ENCODE data around the gene ATG12. TPM values are rescaled to one million over a fixed set of nuclear protein-coding genes. Genes with fewer than 3 reads are reported as not detected.

The ATG12 gene
- total RNA-seq, 2 donors from 2014 or later = 32.6 to 89.8 TPM

- Histone ChIP-seq H3K27me3 (replicated peaks; ENCODE audit: insufficient read depth) (no peaks in the 10 kb centered on the region), H3K36me3 (no peaks in the 10 kb centered on the region), H3K27ac (peak overlapping the region in 1 of 2 donors; percentile 35), H3K9me3 (no peaks in the 10 kb centered on the region), H3K4me1 (ENCODE audit: control insufficient read depth in 1 of 2, low read depth in 2 of 2) (peaks cover 28 to 44% of the 10 kb centered on the region in 2 donors), H3K4me3 (no peak overlapping the region)
- no peak for ATAC-seq (ENCODE audit: insufficient number of reproducible peaks, low FRiP score, low read depth)
- TF ChIP-seq CTCF (IDR thresholded peaks at IDR 0.05) = no peak
- DNase-seq (ENCODE audit: low spot score) = no peak
Measured at GRCh38 chr5:115858396-115858795, 17.0 kb upstream of the ATG12 start.

DNA sequence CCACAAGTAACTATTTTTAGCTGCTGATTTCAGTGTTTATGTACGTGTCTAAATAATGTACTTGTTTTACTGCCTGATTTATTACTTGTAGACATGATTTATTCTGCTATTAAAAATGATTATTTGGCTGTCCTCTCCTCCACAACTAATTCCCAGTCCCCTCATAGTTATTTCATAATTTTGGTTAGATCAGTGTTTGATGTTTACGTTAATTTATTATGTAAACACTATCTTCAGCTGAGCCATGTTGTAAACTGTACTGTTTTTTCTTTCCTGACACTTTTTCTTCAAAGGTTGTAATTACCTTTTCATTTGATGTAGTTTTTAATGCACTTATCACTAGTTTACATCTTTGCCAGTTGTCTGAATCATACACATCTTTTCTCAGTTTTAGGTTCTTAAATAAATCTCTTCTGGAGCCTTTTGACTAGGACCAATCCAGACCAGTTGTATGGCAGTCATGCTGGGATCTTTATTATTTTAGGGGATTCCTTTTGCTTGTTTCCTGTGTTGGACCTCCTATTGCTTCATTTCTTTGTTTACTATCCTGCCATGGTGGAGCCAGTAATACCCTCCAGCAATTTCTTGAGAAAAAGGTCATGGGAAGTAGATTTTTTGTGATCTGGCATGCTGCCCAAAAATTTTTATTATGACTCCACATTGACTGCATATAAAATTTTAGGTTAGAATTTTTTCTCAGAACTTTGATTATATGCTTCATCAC is 16.4 kb upstream of the ATG12 start:
- ATAC-seq (ENCODE audit: insufficient number of reproducible peaks, low FRiP score, low read depth) (no peak), DNase-seq (ENCODE audit: low spot score) (no peak)
- TF ChIP-seq CTCF (IDR thresholded peaks at IDR 0.05) = no peak
- H3K9me3 ChIP-seq = no peaks in the 10 kb centered on the region
- peak overlapping the region in 1 of 2 donors; percentile 35 for H3K27ac ChIP-seq
- no peaks in the 10 kb centered on the region for H3K36me3 ChIP-seq
- H3K4me1 ChIP-seq (ENCODE audit: control insufficient read depth in 1 of 2, low read depth in 2 of 2) = peaks cover 28 to 44% of the 10 kb centered on the region in 2 donors
- H3K4me3 ChIP-seq = peak overlapping the region; percentile 30
- no peaks in the 10 kb centered on the region for H3K27me3 ChIP-seq (replicated peaks; ENCODE audit: insufficient read depth)

GRCh38 chr5:115857057-115857479 is 15.7 kb upstream of the ATG12 start:
- Histone ChIP-seq H3K9me3 (no peaks in the 10 kb centered on the region), H3K36me3 (no peaks in the 10 kb centered on the region), H3K4me1 (ENCODE audit: control insufficient read depth in 1 of 2, low read depth in 2 of 2) (peaks cover 29 to 48% of the 10 kb centered on the region in 2 donors), H3K4me3 (peak overlapping the region; percentile 30), H3K27me3 (replicated peaks; ENCODE audit: insufficient read depth) (no peaks in the 10 kb centered on the region), H3K27ac (peak overlapping the region; percentile 15 to 20)
- DNase-seq (ENCODE audit: low spot score) = no peak
- no peak for TF ChIP-seq CTCF (IDR thresholded peaks at IDR 0.05)
- no peak for ATAC-seq (ENCODE audit: insufficient number of reproducible peaks, low FRiP score, low read depth)

DNA sequence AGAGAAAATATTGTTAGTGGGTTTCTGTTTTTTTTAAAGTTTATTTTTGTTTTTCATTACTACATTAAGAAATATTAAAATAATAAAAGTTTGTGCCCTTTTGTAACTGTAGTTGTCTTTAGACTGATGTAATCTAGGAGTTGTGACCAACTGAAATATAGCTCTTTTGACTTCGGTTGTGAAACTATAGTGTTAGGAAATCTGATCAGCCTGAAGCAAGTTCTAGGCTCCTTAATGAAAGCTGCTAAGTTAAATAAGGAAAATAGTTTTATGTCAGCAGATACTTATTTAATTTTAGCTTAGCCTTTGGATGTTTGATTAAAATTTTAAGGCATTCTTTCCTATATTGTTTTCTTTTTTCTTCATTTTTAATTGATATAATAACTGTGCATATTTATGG is 14.6 kb upstream of the ATG12 start:
- no peak for TF ChIP-seq CTCF (IDR thresholded peaks at IDR 0.05)
- no peaks in the 10 kb centered on the region for H3K27me3 ChIP-seq (replicated peaks; ENCODE audit: insufficient read depth)
- ATAC-seq (ENCODE audit: insufficient number of reproducible peaks, low FRiP score, low read depth) = no peak
- peaks cover 31 to 56% of the 10 kb centered on the region in 2 donors for H3K4me1 ChIP-seq (ENCODE audit: control insufficient read depth in 1 of 2, low read depth in 2 of 2)
- peak overlapping the region in 1 of 2 donors; percentile 20 for H3K27ac ChIP-seq
- no peak for DNase-seq (ENCODE audit: low spot score)
- no peaks in the 10 kb centered on the region for H3K36me3 ChIP-seq
- no peaks in the 10 kb centered on the region for H3K9me3 ChIP-seq
- H3K4me3 ChIP-seq = no peak overlapping the region

DNA sequence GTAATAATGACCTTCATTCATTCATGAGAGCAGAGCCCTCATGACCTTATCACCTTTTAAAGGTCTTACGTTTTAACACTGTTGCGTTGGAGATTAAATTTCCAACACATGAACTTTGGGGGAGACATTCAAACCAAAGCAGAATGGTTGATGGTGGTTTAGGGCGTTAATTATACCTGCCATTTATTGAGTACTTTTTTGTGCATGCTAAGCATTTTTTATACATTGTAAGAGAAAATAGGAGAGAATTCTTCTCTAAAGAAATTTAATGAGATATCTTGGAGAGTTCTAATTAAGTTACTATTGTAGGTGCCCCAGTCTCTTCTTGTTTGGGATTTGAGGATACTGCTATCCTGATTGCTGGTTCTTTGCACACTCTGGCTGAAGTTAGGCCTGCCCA is 12.8 kb upstream of the ATG12 start:
- DNase-seq (ENCODE audit: low spot score) (no peak), ATAC-seq (ENCODE audit: insufficient number of reproducible peaks, low FRiP score, low read depth) (no peak)
- Histone ChIP-seq H3K4me1 (ENCODE audit: control insufficient read depth in 1 of 2, low read depth in 2 of 2) (peaks cover 32 to 57% of the 10 kb centered on the region in 2 donors), H3K4me3 (no peak overlapping the region), H3K27ac (no peak overlapping the region), H3K9me3 (no peaks in the 10 kb centered on the region), H3K36me3 (no peaks in the 10 kb centered on the region), H3K27me3 (replicated peaks; ENCODE audit: insufficient read depth) (no peaks in the 10 kb centered on the region)
- TF ChIP-seq CTCF (IDR thresholded peaks at IDR 0.05) = no peak

All from thoracic aorta (tissue), 2 donors.